Mononuclear cell (primary cell): Measurements from ENCODE around the gene TTC8. TPM values are rescaled to one million over a fixed set of nuclear protein-coding genes. Genes with fewer than 3 reads are reported as not detected.

Experiments
- H3K27me3 ChIP-seq: 2 replicates; pipeline ENCODE4 v1.6.0; 2011; ENCODE audit warnings: low read length, control low read depth; ENCODE audit not compliant: insufficient read depth
- H3K4me1 ChIP-seq: 2 replicates; pipeline ENCODE4 v1.5.1; 2011; ENCODE audit warnings: mild to moderate bottlenecking, low read length, control low read depth; ENCODE audit not compliant: insufficient read depth
- H3K4me3 ChIP-seq: 2 replicates; pipeline ENCODE4 v1.5.1; 2011; ENCODE audit warnings: mild to moderate bottlenecking, low read length, moderate library complexity
- H3K9me3 ChIP-seq: 2 replicates; pipeline ENCODE4 v1.5.1; 2011; ENCODE audit warnings: low read depth, mild to moderate bottlenecking, control low read depth, low read length
- total RNA-seq: library from RNA; depleted of rRNA; stranded (reverse); fragments of >200 nt; gene quantifications from one replicate; pipeline ENCODE4 v1.2.3, GENCODE V29; 2012

The TTC8 gene
- total RNA-seq, 1 donor, result 2.0 TPM

- Histone ChIP-seq H3K4me1 (no peaks in the 10 kb centered on the region), H3K27me3 (no peaks in the 10 kb centered on the region), H3K9me3 (no peaks in the 10 kb centered on the region), H3K4me3 (no peak overlapping the region)
These were observed 44.2 kb downstream of the TTC8 start for GRCh38 chr14:88868558-88869159.

GRCh38 chr14:88870777-88871176, 46.3 kb downstream of the TTC8 start:
- H3K4me3 ChIP-seq, result no peak overlapping the region
- H3K27me3 ChIP-seq, result no peaks in the 10 kb centered on the region
- H3K9me3 ChIP-seq, result no peaks in the 10 kb centered on the region
- no peaks in the 10 kb centered on the region for H3K4me1 ChIP-seq

- Histone ChIP-seq H3K27me3 (no peaks in the 10 kb centered on the region), H3K9me3 (no peaks in the 10 kb centered on the region), H3K4me3 (no peak overlapping the region), H3K4me1 (no peaks in the 10 kb centered on the region)
These were observed 47.0 kb downstream of the TTC8 start for GRCh38 chr14:88871429-88871828.

- Histone ChIP-seq H3K4me1 (no peaks in the 10 kb centered on the region), H3K4me3 (no peak overlapping the region), H3K9me3 (no peaks in the 10 kb centered on the region), H3K27me3 (no peaks in the 10 kb centered on the region)
These were observed 48.5 kb downstream of the TTC8 start for GRCh38 chr14:88872976-88873375.

GRCh38 chr14:88877192-88877591, 52.7 kb downstream of the TTC8 start:
- no peaks in the 10 kb centered on the region for H3K9me3 ChIP-seq
- H3K27me3 ChIP-seq, result no peaks in the 10 kb centered on the region
- H3K4me3 ChIP-seq, result no peak overlapping the region
- no peaks in the 10 kb centered on the region for H3K4me1 ChIP-seq

- Histone ChIP-seq H3K27me3 (no peaks in the 10 kb centered on the region), H3K4me3 (no peak overlapping the region)
These were observed 54.6 kb downstream of the TTC8 start for GRCh38 chr14:88879022-88879421.

GRCh38 chr14:88882236-88882635, 57.8 kb downstream of the TTC8 start:
- no peak overlapping the region for H3K4me3 ChIP-seq
- H3K27me3 ChIP-seq, result peaks cover 8% of the 10 kb centered on the region
- no peaks in the 10 kb centered on the region for H3K4me1 ChIP-seq
- H3K9me3 ChIP-seq, result no peaks in the 10 kb centered on the region

More at GRCh38 chr14:88879022-88879421, 54.6 kb downstream of the TTC8 start:
- Histone ChIP-seq H3K4me1 (no peaks in the 10 kb centered on the region), H3K9me3 (no peaks in the 10 kb centered on the region)

GRCh38 chr14:88895116-88895515, 70.7 kb downstream of the TTC8 start:
- Histone ChIP-seq H3K9me3 (no peaks in the 10 kb centered on the region), H3K27me3 (peaks cover 4% of the 10 kb centered on the region), H3K4me1 (no peaks in the 10 kb centered on the region), H3K4me3 (no peak overlapping the region)

- Histone ChIP-seq H3K27me3 (no peaks in the 10 kb centered on the region), H3K4me1 (no peaks in the 10 kb centered on the region), H3K9me3 (no peaks in the 10 kb centered on the region), H3K4me3 (no peak overlapping the region)
These were observed 76.7 kb downstream of the TTC8 start for GRCh38 chr14:88901189-88901588.

GRCh38 chr14:88901991-88902390, 77.5 kb downstream of the TTC8 start:
- no peaks in the 10 kb centered on the region for H3K27me3 ChIP-seq
- H3K4me3 ChIP-seq, result no peak overlapping the region
- H3K9me3 ChIP-seq, result no peaks in the 10 kb centered on the region
- no peaks in the 10 kb centered on the region for H3K4me1 ChIP-seq

GRCh38 chr14:88902850-88903249, 78.4 kb downstream of the TTC8 start:
- Histone ChIP-seq H3K9me3 (no peaks in the 10 kb centered on the region), H3K4me1 (no peaks in the 10 kb centered on the region), H3K4me3 (no peak overlapping the region), H3K27me3 (no peaks in the 10 kb centered on the region)

GRCh38 chr14:88904206-88904647, 79.8 kb downstream of the TTC8 start:
- no peak overlapping the region for H3K4me3 ChIP-seq

GRCh38 chr14:88904864-88905263, 80.4 kb downstream of the TTC8 start:
- Histone ChIP-seq H3K27me3 (no peaks in the 10 kb centered on the region), H3K4me1 (no peaks in the 10 kb centered on the region), H3K4me3 (no peak overlapping the region), H3K9me3 (no peaks in the 10 kb centered on the region)

More at GRCh38 chr14:88904206-88904647, 79.8 kb downstream of the TTC8 start:
- Histone ChIP-seq H3K4me1 (no peaks in the 10 kb centered on the region), H3K27me3 (no peaks in the 10 kb centered on the region), H3K9me3 (no peaks in the 10 kb centered on the region)

- no peaks in the 10 kb centered on the region for H3K27me3 ChIP-seq
- no peak overlapping the region for H3K4me3 ChIP-seq
- no peaks in the 10 kb centered on the region for H3K4me1 ChIP-seq
- H3K9me3 ChIP-seq, result no peaks in the 10 kb centered on the region
These were observed 83.8 kb downstream of the TTC8 start for GRCh38 chr14:88908216-88908615.

- H3K4me1 ChIP-seq, result no peaks in the 10 kb centered on the region
- H3K9me3 ChIP-seq, result no peaks in the 10 kb centered on the region
- no peaks in the 10 kb centered on the region for H3K27me3 ChIP-seq
- H3K4me3 ChIP-seq, result no peak overlapping the region
These were observed 85.9 kb downstream of the TTC8 start for GRCh38 chr14:88910386-88910785.

- Histone ChIP-seq H3K9me3 (no peaks in the 10 kb centered on the region), H3K4me1 (no peaks in the 10 kb centered on the region), H3K27me3 (no peaks in the 10 kb centered on the region), H3K4me3 (no peak overlapping the region)
These were observed 87.4 kb downstream of the TTC8 start for GRCh38 chr14:88911809-88912208.
